K562 (cell line): ENCODE measurements around the gene PARP14. TPM values are rescaled to one million over a fixed set of nuclear protein-coding genes. Genes with fewer than 3 reads are reported as not detected.

Source experiments
- ATAC-seq: fragments of 200-7000 bp; cut with Tn5 transposase; 3 replicates; pipeline ENCODE4 v1.9.1; 2020; ENCODE audit warnings: moderate library complexity
- BruUV-seq: library from RNA; stranded (reverse); fragments of 400-500 nt; replicated peaks from 2 replicates; lab custom pipeline; 2021; lab: Mats Ljungman, UMichigan
- CTCF ChIA-PET: fragments of 300-600 bp; formaldehyde crosslinking; extraction: SDS; loops from one replicate; lab custom pipeline; 2021; ENCODE audit warnings: low intra/inter-chr PET ratio; lab: Yijun Ruan, JAX
- POLR2A ChIA-PET: fragments of 300-600, 350-650 bp; sonication (Branson Sonifier 250); formaldehyde crosslinking; extraction: SDS; loops from one replicate; lab custom pipeline; 2021; ENCODE audit warnings: antibody characterized with exemption, inconsistent platforms; lab: Yijun Ruan, JAX
- DNase-seq, 4 experiments: peaks; one replicate each; pipeline versions ENCODE4 v3.0.0 to v3.0.0-alpha.2; 2011 to 2018; ENCODE audit warnings: low spot score in 3 of 4, mixed read lengths in 3 of 4; ENCODE audit errors: extremely low read depth in 1 of 4
- FAIRE-seq: peaks from 2 replicates; lab custom pipeline; 2011; peaks lifted over from hg19 to GRCh38; lab: Jason Lieb, UNC
- H2AFZ ChIP-seq: 2 replicates; pipeline ENCODE4 v1.6.0; 2011; ENCODE audit warnings: low read depth, low read length, control low read depth, inconsistent platforms
- H3K27ac ChIP-seq: fragments of 200-600 bp; 3 replicates; pipeline ENCODE4 v1.8.0; 2011; ENCODE audit warnings: low read depth, mild to moderate bottlenecking, control low read depth, inconsistent platforms, low read length, moderate library complexity, mixed read lengths; ENCODE audit errors: extremely low read depth
- H3K27me3 ChIP-seq, 2 experiments: fragments of 300-600 bp in 1 of 2; 2 replicates in 1 of 2; 3 replicates in 1 of 2; pipeline versions ENCODE4 v1.6.0 to v1.8.0; 2011; ENCODE audit warnings: inconsistent platforms in 2 of 2, low read length in 2 of 2, mild to moderate bottlenecking in 1 of 2, mixed read lengths in 1 of 2, moderate library complexity in 1 of 2; ENCODE audit not compliant: control insufficient read depth in 2 of 2, insufficient read depth in 2 of 2
- H3K36me3 ChIP-seq: fragments of 300-600 bp; 3 replicates; pipeline ENCODE4 v1.8.0; 2011; ENCODE audit warnings: mild to moderate bottlenecking, low read length, inconsistent platforms; ENCODE audit not compliant: control insufficient read depth, insufficient read depth
- H3K4me1 ChIP-seq, 2 experiments: fragments of 200-600 bp in 1 of 2; replicated peaks in 1 of 2; 2 replicates in 1 of 2; 3 replicates in 1 of 2; pipeline versions ENCODE4 v1.5.1 to v1.8.0; 2011; ENCODE audit warnings: inconsistent platforms in 2 of 2, low read length in 2 of 2, mild to moderate bottlenecking in 1 of 2, mixed read lengths in 1 of 2, moderate library complexity in 1 of 2; ENCODE audit not compliant: control insufficient read depth in 2 of 2, insufficient read depth in 2 of 2
- H3K4me2 ChIP-seq: 2 replicates; pipeline ENCODE4 v1.6.1; 2011; ENCODE audit warnings: low read length, control low read depth, inconsistent platforms, mixed read lengths; ENCODE audit not compliant: insufficient read depth
- H3K4me3 ChIP-seq: fragments of 200-600 bp; sonication (generic), shearing (Covaris generic); 2 replicates; pipeline ENCODE4 v1.5.1; 2016; ENCODE audit warnings: control low read depth, inconsistent platforms
- H3K79me2 ChIP-seq: fragments of 200-600 bp; 3 replicates; pipeline ENCODE4 v1.8.0; 2011; ENCODE audit warnings: low read length, inconsistent platforms; ENCODE audit not compliant: control insufficient read depth, insufficient read depth
- H3K9ac ChIP-seq, 2 experiments: 2 replicates each; pipeline versions ENCODE4 v1.6.0 to v1.6.1; 2011; ENCODE audit warnings: low read depth in 2 of 2, low read length in 2 of 2, control low read depth in 1 of 2, inconsistent platforms in 1 of 2, mild to moderate bottlenecking in 1 of 2, mixed read lengths in 1 of 2; ENCODE audit not compliant: insufficient read depth in 1 of 2
- H3K9me1 ChIP-seq: one replicate; pipeline ENCODE4 v1.6.0; 2011; ENCODE audit warnings: inconsistent platforms, mild to moderate bottlenecking, low read length, moderate library complexity; ENCODE audit not compliant: control insufficient read depth, insufficient read depth
- H3K9me3 ChIP-seq: replicated peaks from 2 replicates; pipeline ENCODE4 v1.5.1; 2011; ENCODE audit warnings: low read depth, low read length, inconsistent platforms; ENCODE audit not compliant: control insufficient read depth, insufficient read depth
- H4K20me1 ChIP-seq: replicated peaks from 2 replicates; pipeline ENCODE4 v1.6.1; 2011; ENCODE audit warnings: low read length, inconsistent platforms, mixed read lengths; ENCODE audit not compliant: control insufficient read depth, insufficient read depth
- ATF2 ChIP-seq: sonication (generic); formaldehyde crosslinking; IDR thresholded peaks from 2 replicates; pipeline ENCODE4 v1.8.1; 2022; ENCODE audit warnings: missing genetic modification reagents
- CBX1 ChIP-seq: sonication (generic); IDR thresholded peaks from 2 replicates; pipeline ENCODE4 v1.6.1; 2016; ENCODE audit warnings: antibody characterized with exemption, low read depth, mild to moderate bottlenecking
- E2F1 ChIP-seq: sonication (generic); formaldehyde crosslinking; IDR thresholded peaks from 2 replicates; pipeline ENCODE4 v1.8.1; 2023; ENCODE audit warnings: mild to moderate bottlenecking, missing genetic modification reagents, moderate library complexity
- EHMT2 ChIP-seq: fragments of 450-650 bp; IDR thresholded peaks from 2 replicates; pipeline ENCODE4 v1.6.1; 2018; ENCODE audit warnings: antibody characterized with exemption
- ETV6 ChIP-seq, 3 experiments: fragments of 150-350 bp in 1 of 3; sonication (generic) in 1 of 3; formaldehyde crosslinking in 1 of 3; IDR thresholded peaks; 2 replicates each; pipeline versions ENCODE4 v1.6.1 to v1.8.0; 2014 to 2022; ENCODE audit warnings: borderline replicate concordance in 2 of 3, low read depth in 2 of 3, antibody characterized with exemption in 1 of 3, low read length in 1 of 3, mild to moderate bottlenecking in 1 of 3, missing genetic modification reagents in 1 of 3
- GATA2 ChIP-seq: sonication (generic); formaldehyde crosslinking; IDR thresholded peaks from 2 replicates; pipeline ENCODE4 v1.4.0; 2020; ENCODE audit warnings: mild to moderate bottlenecking, missing genetic modification reagents
- HLTF ChIP-seq: fragments of 450-650 bp; IDR thresholded peaks from 2 replicates; pipeline ENCODE4 v1.6.1; 2016
- MAFG ChIP-seq: fragments of 450-650 bp; conservative IDR thresholded peaks from 2 replicates; pipeline ENCODE4 v1.6.1; 2016; ENCODE audit warnings: missing genetic modification characterization, missing compliant biosample characterization
- MAX ChIP-seq: sonication (generic); formaldehyde crosslinking; IDR thresholded peaks from 2 replicates; pipeline ENCODE4 v1.9.0; 2022; ENCODE audit warnings: mild to moderate bottlenecking, missing genetic modification reagents
- NCOA6 ChIP-seq: fragments of 450-650 bp; IDR thresholded peaks from 2 replicates; pipeline ENCODE4 v1.6.1; 2017; ENCODE audit warnings: mild to moderate bottlenecking
- NR2C2 ChIP-seq, 2 experiments: fragments of 200-800 bp in 1 of 2; sonication (Bioruptor generic) in 1 of 2; sonication (generic) in 1 of 2; formaldehyde crosslinking in 1 of 2; IDR thresholded peaks; 2 replicates each; pipeline versions ENCODE4 v1.6.1 to v1.8.0; 2016 to 2022; ENCODE audit warnings: mild to moderate bottlenecking in 1 of 2, missing compliant biosample characterization in 1 of 2, missing genetic modification characterization in 1 of 2, missing genetic modification reagents in 1 of 2
- NRF1 ChIP-seq, 2 experiments: fragments of 450-650 bp; IDR thresholded peaks in 1 of 2; conservative IDR thresholded peaks in 1 of 2; 2 replicates each; pipeline ENCODE4 v1.6.1; 2014; ENCODE audit warnings: mild to moderate bottlenecking in 2 of 2
- SMARCA5 ChIP-seq: fragments of 450-650 bp; IDR thresholded peaks from 2 replicates; pipeline ENCODE4 v1.6.1; 2016
- SRSF1 ChIP-seq: fragments of 200-400 bp; formaldehyde crosslinking; IDR thresholded peaks from 2 replicates; pipeline ENCODE4 v1.6.1; 2017; ENCODE audit warnings: mild to moderate bottlenecking, low read depth, low read length, moderate library complexity
- SRSF7 ChIP-seq: fragments of 200-400 bp; formaldehyde crosslinking; optimal IDR thresholded peaks from 2 replicates; pipeline ENCODE3; 2017; ENCODE audit warnings: mild to moderate bottlenecking, low read depth, low read length
- U2AF1 ChIP-seq: fragments of 200-400 bp; formaldehyde crosslinking; optimal IDR thresholded peaks from 2 replicates; pipeline ENCODE3; 2017; ENCODE audit warnings: mild to moderate bottlenecking, low read depth, low read length, moderate library complexity
- WGBS: fragments of 100-300 bp; shearing (Covaris generic); methylation state at CpG from one replicate; pipeline ENCODE4 v1.1.6; 2016; ENCODE audit warnings: low coverage, mixed read lengths; ENCODE audit not compliant: insufficient coverage; ENCODE audit errors: missing lambda C conversion rate; 5-methylcytosine and 5-hydroxymethylcytosine counted together
- in situ Hi-C: fragments of 300-500 bp; cut with MboI; formaldehyde crosslinking; loops from 4 replicates; pipeline ENCODE4 v1.15.0; 2018; ENCODE audit warnings: inconsistent platforms, mixed read lengths
- intact Hi-C: fragments of 100-400 bp; cut with micrococcal nuclease; formaldehyde crosslinking; loops from 2 replicates; pipeline ENCODE4 v1.14.2; 2022
- polyA plus RNA-seq, 8 experiments: library from polyadenylated mRNA; depleted of rRNA in 4 of 8; stranded (reverse) in 5 of 8; unstranded in 3 of 8; fragments of >200 nt; fragmentation: Nextera tagmentation in 2 of 8; fragmentation: Illumina TruSeq in 1 of 8; extraction: Ambion mirVana in 2 of 8; extraction: Trizol in 1 of 8; gene quantifications; 2 replicates each; pipeline versions ENCODE4 v1.2.1 to v1.2.3, GENCODE V29; 2011 to 2014; ENCODE audit warnings: inconsistent platforms in 1 of 8, missing spikeins in 1 of 8
- total RNA-seq, 7 experiments: library from RNA; depleted of rRNA in 6 of 7; stranded (reverse); fragments of >200 nt in 6 of 7; fragmentation: Illumina TruSeq in 2 of 7; extraction: Trizol in 2 of 7; gene quantifications; 2 replicates each; pipeline versions ENCODE4 v1.2.1 to v1.2.3, GENCODE V29; 2011 to 2021; ENCODE audit warnings: low replicate concordance in 1 of 7
- TF ChIP-seq, protein P1 (sequence below), 2 experiments: fragments of 450-650 bp in 1 of 2; sonication (generic) in 1 of 2; formaldehyde crosslinking in 1 of 2; IDR thresholded peaks in 1 of 2; conservative IDR thresholded peaks in 1 of 2; 2 replicates each; pipeline versions ENCODE4 v1.6.1 to v1.8.1; 2016 to 2023; ENCODE audit warnings: mild to moderate bottlenecking in 2 of 2, moderate library complexity in 2 of 2, inconsistent platforms in 1 of 2, missing genetic modification reagents in 1 of 2

PARP14 gene
- total and polyA plus RNA-seq, 9 of the 15 experiments (the other 6 are each of a cell fraction or from before 2014, with no cell fraction given): 3.1 to 14.4 (median 9.0) TPM

DNA sequence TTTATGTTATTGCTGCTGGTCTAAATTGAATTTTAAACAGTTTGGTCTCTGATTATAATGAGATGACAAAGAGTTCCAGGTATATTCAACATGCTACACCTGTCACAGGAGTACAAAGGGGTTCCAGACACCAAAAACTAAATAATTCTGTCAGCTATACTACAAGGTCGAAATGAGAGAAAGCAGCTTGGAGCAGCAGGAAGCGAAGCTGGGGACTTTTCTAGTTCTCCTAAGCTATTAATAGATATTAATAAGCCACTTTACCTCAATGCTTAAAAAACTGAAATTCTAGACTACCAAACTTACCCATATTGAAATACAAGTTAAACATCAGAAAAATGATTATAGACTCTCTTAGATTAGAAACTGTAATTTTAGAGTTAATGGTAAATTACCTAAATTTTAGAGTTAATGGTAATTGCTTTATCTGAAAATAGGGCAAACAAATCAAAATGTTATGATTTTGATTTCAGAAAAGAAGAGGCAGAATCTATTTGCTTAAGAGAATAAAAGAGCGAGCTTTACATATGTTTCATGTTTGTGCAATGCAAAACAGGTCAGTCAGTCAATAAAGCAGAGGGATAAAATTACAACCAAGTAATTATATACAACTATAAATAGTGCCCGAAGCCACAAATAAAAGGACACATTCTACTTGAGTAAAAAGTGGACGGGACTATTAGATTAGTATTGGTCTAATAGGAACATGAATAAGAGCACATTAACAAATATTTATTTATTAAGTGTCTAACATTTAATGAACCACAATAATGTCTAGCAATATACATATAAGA lies 96.2 kb downstream of the PARP14 start:
- H3K27me3 ChIP-seq: no peaks in the 10 kb centered on the region
- H3K9ac ChIP-seq: no peak overlapping the region
- ChIA-PET CTCF (no interaction called here), POLR2A (no interaction called here)
- H4K20me1 ChIP-seq: no peaks in the 10 kb centered on the region
- no peaks in the 10 kb centered on the region for H3K79me2 ChIP-seq
- intact Hi-C loops: no loop called here
- ATAC-seq: no peak
- no peaks in the 10 kb centered on the region for H3K9me3 ChIP-seq
- no peaks in the 10 kb centered on the region for H3K4me1 ChIP-seq
- in situ Hi-C loops: no loop called here
- H3K4me3 ChIP-seq: no peak overlapping the region
- no peak for FAIRE-seq
- H3K27ac ChIP-seq: no peak overlapping the region
- TF ChIP-seq U2AF1 (no peak), NR2C2 (CRISPR knock-in tag; IDR thresholded peaks at IDR 0.05) (no peak), NR2C2 (tag; IDR thresholded peaks at IDR 0.05) (no peak), NCOA6 (no peak), HLTF (no peak), GATA2 (no peak), CBX1 (no peak), ETV6 (IDR thresholded peaks at IDR 0.05; ENCODE audit: borderline replicate concordance in 1 of 2, low read depth in 2 of 2, low read length in 1 of 2) (no peak), ETV6 (CRISPR knock-in tag; IDR thresholded peaks at IDR 0.05; ENCODE audit: borderline replicate concordance) (no peak), ATF2 (CRISPR knock-in tag) (no peak), MAFG (tag) (no peak), SMARCA5 (no peak), NRF1 (conservative IDR thresholded peaks at IDR 0.05 in 1 of 2, IDR thresholded peaks at IDR 0.05 in 1 of 2) (no peak), SRSF7 (no peak), EHMT2 (no peak), E2F1 (CRISPR knock-in tag) (no peak), SRSF1 (no peak), MAX (CRISPR knock-in tag) (no peak)
- TF ChIP-seq, protein P1, sequence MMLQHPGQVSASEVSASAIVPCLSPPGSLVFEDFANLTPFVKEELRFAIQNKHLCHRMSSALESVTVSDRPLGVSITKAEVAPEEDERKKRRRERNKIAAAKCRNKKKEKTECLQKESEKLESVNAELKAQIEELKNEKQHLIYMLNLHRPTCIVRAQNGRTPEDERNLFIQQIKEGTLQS (IDR thresholded peaks at IDR 0.05): no peak
- TF ChIP-seq, protein P1 (CRISPR knock-in tag; conservative IDR thresholded peaks at IDR 0.05): no peak
- H2AFZ ChIP-seq: no peak overlapping the region
- no peaks in the 10 kb centered on the region for H3K36me3 ChIP-seq
- no peak for DNase-seq
- H3K9me1 ChIP-seq: no peaks in the 10 kb centered on the region
- 42% methylated on average over 5 of the region's 5 CpGs for WGBS
- no TSS peak for BruUV-seq
- no peak overlapping the region for H3K4me2 ChIP-seq
